GM18867 (cell line): ENCODE results near the gene FXYD5.

Experiments
- ATAC-seq: cut with Tn5 transposase; IDR thresholded peaks from one replicate; pipeline ENCODE4 v1.9.1; 2021; ENCODE audit warnings: mild to moderate bottlenecking, moderate library complexity; ENCODE audit not compliant: unreplicated experiment

FXYD5 gene

DNA sequence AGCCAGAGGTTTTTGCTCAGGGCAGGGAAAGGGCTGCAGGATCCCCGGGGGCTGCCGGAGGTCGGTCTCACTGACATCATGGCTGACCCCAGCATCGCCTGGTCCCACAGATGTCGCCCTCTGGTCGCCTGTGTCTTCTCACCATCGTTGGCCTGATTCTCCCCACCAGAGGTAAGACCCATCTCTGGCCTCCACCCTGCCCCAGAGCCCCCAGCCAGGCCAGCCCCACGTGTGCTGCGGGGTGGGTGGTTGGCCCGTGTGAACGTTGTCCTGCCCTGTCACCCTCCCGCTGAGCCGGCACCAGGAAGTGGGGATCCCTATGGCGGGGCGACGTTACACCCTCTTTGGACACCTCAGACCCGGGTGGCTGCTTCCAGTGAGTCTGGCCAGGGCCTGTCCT, 906 bp downstream of the FXYD5 start:
- ATAC-seq: peak; percentile 34

DNA sequence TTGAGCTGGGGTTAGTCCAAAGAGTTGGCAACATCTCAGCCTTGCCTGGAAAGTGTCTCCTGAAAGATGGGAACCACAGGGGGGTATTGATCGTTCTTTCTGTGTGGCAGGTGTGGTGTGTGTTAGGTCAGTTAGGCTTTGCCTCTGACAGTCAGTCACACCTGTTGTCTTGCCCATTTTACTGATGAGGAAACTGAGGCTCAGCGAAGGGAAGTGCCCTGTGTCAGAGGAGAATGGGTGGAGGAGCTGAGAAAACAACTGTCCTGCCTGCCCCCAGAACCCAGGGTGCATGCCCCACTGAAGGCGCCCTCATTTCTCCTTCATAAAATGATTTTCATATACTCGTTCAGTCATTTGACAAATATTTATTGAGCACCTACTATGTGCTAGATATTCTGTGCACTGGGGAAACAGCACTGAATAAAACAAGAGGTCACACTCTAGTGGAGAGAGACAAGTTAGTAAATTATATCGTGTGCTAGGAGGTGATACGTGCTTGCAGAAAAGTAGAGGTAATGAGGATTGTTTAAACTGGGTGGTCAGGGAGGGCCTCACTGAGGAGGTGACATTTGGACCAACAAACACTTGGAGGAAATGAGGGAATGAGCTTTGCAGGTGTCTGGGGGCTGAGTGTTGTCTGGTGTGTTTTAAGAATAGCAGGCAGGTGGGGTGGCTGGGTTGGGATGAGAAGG, 1.6 kb downstream of the FXYD5 start:
- no peak for ATAC-seq

- no peak for ATAC-seq
Measured at GRCh38 chr19:35156673-35157014, 2.1 kb downstream of the FXYD5 start.

GRCh38 chr19:35157431-35157830, 2.9 kb downstream of the FXYD5 start:
- no peak for ATAC-seq

- ATAC-seq: no peak
Measured at GRCh38 chr19:35159606-35160005, 5.1 kb downstream of the FXYD5 start.

DNA sequence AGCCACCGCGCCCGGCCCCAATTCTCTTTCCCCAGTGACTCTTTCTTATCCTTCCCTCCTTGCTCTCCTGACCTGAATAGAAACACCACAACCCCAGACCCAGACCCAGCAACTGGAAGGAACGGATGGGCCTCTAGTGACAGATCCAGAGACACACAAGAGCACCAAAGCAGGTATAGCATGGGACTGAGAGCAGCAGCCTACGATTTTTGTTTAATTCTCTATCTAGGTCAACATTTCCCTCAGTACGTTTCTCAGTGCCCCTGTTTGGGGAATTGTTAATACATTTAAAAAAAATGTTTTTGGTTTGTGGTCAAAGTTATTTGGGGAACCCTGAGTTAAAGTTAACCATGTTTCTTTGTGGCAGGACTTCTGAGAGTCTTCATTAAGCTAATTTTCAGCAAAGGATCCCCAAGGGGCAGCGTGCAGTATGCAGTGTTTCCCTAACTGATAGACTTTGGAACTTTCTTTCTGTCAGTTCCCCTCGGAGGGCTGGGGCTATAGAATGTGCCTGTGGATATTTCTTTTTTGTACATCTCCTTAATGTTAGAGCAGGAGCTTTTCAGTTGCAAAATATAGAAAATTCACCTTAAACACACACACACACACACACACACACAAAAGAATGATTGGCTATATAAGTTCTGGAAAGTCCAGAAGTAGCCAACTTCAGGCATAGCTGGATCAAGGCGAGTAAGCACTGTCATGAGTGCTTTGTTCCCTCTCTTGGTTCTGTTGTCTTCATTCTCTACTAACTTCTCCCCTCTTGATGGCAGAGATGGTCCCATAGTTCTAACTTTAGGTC, 6.3 kb downstream of the FXYD5 start:
- ATAC-seq: no peak

DNA sequence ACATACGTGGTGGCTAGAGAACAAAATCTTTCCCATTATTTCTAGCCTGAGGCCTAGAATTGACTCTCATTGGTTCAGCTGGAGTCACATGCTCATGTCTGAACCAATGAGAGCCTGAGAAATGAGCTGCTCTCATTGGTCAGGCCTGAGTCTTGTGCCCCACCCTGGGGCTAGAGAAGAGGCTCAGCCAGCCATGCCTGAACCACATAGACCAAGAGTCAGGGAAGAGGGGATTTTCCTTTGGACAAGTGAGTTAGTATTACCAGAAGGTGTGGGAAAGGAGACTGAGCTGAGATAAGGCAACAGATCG, 6.9 kb downstream of the FXYD5 start:
- no peak for ATAC-seq

GRCh38 chr19:35162471-35163326, 8.2 kb downstream of the FXYD5 start:
- no peak for ATAC-seq

DNA sequence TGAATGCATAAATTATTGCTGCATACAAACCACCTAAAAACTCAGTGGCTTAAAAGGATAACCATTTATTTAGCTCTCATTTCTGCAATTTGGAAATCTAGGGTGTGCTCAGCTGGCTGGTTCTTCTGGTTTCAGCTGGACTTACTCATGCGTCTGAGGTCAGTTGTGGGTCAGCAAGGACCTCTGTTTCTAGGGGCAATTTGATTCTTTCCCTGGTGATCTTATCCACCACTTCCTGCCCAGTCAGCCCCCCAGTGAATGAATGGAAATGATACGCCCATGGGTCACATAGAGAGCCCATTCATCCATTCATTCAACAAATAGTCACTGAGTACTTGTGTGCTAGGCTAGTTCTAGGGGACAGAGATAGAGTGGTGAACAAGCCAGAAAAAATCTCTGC, 9.9 kb downstream of the FXYD5 start:
- no peak for ATAC-seq

- ATAC-seq: no peak
Measured at GRCh38 chr19:35165200-35166058, 10.9 kb downstream of the FXYD5 start.

GRCh38 chr19:35166100-35167063, 11.8 kb downstream of the FXYD5 start:
- no peak for ATAC-seq

DNA sequence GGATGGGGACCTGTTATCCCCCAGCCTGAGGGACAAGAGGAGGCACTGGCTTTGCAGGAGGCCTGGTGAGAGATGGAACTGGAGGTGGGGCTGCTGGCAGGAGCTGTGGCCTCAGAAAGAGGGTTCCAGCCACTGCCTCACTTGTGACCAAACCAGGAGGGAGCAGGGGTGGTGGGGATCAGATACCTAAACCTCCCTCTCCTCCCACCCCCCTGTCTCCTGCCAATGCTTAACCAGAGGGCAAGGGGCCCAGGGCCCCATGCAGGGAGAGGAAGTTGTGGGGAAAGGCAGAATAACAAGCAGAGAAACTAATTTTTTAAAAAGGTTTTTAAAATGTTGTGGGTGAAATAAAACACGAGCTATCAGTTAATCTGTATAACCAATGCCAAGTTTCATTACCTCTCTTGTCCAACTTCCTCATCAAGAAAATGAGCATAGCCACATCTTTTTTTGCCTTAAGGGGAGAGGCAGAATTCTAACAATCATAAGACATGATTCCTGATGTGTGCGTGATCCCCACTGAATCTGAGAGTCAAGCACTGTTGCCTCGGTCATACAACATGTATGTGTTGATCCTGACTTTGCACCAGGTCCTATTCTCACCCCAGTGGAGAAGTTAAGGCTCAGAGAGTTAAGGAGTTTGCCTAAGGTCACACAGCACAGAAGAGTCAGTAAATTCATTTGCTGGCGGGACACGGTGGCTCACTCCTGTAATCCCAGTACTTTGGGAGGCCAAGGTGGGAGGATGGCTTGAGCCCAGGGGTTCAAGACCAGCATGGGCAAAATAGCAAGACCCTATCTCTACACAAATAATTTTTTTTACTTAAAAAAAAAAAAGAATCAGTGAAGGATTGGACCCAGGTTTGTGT, 12.9 kb downstream of the FXYD5 start:
- ATAC-seq: no peak

DNA sequence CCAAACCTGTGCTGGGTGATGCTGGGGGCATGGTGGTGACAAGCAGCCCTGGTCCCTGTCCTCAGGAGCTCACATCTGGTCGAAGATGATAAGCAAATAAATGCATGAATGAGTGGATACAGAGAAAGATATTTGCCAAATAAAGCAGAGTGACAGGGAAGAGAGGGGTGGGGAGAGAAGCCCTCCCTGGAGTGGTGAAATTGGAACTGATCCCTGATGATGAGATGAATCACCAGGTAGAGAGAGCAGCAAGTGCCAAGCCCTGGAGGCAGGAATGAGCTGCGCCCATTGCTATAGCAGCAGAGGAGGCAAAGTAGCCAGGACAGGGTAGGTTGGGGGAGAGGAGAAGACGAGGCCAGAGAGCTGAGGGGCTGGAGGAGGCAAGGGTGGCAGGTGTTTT, 13.7 kb downstream of the FXYD5 start:
- ATAC-seq: no peak

DNA sequence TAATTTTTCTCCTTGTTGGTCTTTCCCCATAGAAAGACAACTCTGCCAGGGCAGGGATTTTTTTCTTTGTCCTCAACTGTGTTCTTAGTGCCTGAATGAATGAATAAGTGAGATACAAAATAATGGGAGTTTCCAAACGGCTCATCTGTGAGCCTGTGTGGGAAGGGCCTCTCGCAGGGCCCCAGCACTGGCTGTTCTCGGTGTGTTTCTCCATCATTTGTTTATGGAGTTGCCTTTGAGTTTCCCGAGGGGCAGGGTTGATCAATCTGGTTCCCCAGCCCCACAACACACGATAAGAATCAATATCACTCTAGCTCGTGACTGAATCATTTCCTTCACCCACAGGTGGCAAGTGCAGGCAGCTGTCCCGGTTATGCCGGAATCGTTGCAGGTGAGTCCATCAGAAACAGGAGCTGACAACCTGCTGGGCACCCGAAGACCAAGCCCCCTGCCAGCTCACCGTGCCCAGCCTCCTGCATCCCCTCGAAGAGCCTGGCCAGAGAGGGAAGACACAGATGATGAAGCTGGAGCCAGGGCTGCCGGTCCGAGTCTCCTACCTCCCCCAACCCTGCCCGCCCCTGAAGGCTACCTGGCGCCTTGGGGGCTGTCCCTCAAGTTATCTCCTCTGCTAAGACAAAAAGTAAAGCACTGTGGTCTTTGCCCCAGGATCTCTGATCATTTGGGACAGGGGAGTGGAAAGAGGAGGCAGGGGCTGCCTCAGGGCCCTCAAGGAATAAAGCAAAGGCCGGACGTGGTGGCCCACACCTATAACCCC, 14.9 kb downstream of the FXYD5 start:
- ATAC-seq: no peak

- no peak for ATAC-seq
Measured at GRCh38 chr19:35170359-35171061, 16.0 kb downstream of the FXYD5 start.

GRCh38 chr19:35171730-35172129, 17.2 kb downstream of the FXYD5 start:
- ATAC-seq: no peak

- no peak for ATAC-seq
Measured at GRCh38 chr19:35174226-35174625, 19.7 kb downstream of the FXYD5 start.
